Cardiac muscle cell (in vitro differentiated cells and primary cell): ENCODE data around the gene ZXDC. TPM values are rescaled to one million over a fixed set of nuclear protein-coding genes. Genes with fewer than 3 reads are reported as not detected.

Experiments
- DNase-seq, 2 donors: peaks; one replicate each; pipeline versions ENCODE4 v3.0.0 to v3.0.0-alpha.2; 2010 to 2017; ENCODE audit warnings: low read depth in 1 of 2, low spot score in 1 of 2
- H3K27ac ChIP-seq: fragments of 200-600 bp; sonication (generic); 2 replicates; pipeline ENCODE4 v1.5.1; 2016
- H3K27me3 ChIP-seq: fragments of 200-600 bp; sonication (generic); 2 replicates; pipeline ENCODE4 v1.6.0; 2016; ENCODE audit warnings: control low read depth
- H3K36me3 ChIP-seq: fragments of 200-600 bp; sonication (generic); 2 replicates; pipeline ENCODE4 v1.5.1; 2016; ENCODE audit warnings: control low read depth
- H3K4me1 ChIP-seq: fragments of 200-600 bp; sonication (generic); 2 replicates; pipeline ENCODE4 v1.8.1; 2017; ENCODE audit warnings: low read depth, mild to moderate bottlenecking, mixed run types
- H3K4me3 ChIP-seq: fragments of 200-600 bp; sonication (generic); 2 replicates; pipeline ENCODE4 v1.5.1; 2016; ENCODE audit warnings: mild to moderate bottlenecking
- H3K9me3 ChIP-seq: fragments of 200-600 bp; sonication (generic); 2 replicates; pipeline ENCODE4 v1.5.1; 2017; ENCODE audit warnings: low read depth, mild to moderate bottlenecking, control low read depth
- polyA plus RNA-seq: library from polyadenylated mRNA; unstranded; fragments of >200 nt; fragmentation: Nextera tagmentation; extraction: Ambion mirVana; gene quantifications from 2 replicates; pipeline ENCODE4 v1.2.1, GENCODE V29; 2016
- total RNA-seq: library from RNA; depleted of rRNA; stranded (reverse); fragments of >200 nt; gene quantifications from 2 replicates; pipeline ENCODE4 v1.2.3, GENCODE V29; 2016
- TF ChIP-seq, protein P1 (sequence below): IDR thresholded peaks from 2 replicates; pipeline ENCODE4 v1.5.1; 2012; ENCODE audit warnings: low read depth, mild to moderate bottlenecking, low read length

Gene ZXDC
- total and polyA plus RNA-seq, 2 experiments from 2014 or later, result 40.4 to 56.3 TPM

DNA sequence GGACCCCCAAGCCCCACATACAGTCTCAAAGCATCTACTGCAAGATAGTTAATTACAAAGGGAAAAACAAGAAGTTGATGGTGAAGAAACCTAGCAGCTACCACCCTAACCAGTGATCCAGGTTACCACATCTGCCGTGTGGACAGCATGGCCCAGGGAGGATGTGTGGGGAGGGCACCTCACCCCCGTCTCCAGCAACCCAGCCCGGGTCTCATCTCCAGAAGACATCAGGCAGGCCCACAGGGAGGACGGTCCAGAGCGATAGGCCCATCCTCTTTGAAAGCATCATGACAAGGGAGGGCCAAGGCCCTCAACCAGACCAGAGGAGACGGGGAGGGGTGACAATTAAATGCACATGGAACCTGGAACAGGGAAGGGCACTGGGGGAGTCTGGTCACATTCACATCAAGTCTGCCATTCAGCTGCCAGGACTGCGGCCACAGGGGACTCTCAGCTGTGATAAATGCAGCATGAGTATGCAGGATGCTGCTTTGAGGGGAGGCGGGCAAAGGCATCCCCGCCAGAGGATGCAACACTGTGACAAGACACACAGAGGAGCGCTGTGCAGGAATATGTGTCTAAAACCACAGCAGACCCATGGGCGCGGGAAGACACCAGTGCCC, 18.8 kb downstream of the ZXDC start:
- Histone ChIP-seq H3K27ac (no peak overlapping the region), H3K4me1 (no peaks in the 10 kb centered on the region), H3K27me3 (no peaks in the 10 kb centered on the region), H3K4me3 (no peak overlapping the region), H3K9me3 (no peaks in the 10 kb centered on the region), H3K36me3 (peaks cover 50% of the 10 kb centered on the region)
- no peak for DNase-seq
- TF ChIP-seq, protein P1, sequence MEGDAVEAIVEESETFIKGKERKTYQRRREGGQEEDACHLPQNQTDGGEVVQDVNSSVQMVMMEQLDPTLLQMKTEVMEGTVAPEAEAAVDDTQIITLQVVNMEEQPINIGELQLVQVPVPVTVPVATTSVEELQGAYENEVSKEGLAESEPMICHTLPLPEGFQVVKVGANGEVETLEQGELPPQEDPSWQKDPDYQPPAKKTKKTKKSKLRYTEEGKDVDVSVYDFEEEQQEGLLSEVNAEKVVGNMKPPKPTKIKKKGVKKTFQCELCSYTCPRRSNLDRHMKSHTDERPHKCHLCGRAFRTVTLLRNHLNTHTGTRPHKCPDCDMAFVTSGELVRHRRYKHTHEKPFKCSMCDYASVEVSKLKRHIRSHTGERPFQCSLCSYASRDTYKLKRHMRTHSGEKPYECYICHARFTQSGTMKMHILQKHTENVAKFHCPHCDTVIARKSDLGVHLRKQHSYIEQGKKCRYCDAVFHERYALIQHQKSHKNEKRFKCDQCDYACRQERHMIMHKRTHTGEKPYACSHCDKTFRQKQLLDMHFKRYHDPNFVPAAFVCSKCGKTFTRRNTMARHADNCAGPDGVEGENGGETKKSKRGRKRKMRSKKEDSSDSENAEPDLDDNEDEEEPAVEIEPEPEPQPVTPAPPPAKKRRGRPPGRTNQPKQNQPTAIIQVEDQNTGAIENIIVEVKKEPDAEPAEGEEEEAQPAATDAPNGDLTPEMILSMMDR, result no peak

DNA sequence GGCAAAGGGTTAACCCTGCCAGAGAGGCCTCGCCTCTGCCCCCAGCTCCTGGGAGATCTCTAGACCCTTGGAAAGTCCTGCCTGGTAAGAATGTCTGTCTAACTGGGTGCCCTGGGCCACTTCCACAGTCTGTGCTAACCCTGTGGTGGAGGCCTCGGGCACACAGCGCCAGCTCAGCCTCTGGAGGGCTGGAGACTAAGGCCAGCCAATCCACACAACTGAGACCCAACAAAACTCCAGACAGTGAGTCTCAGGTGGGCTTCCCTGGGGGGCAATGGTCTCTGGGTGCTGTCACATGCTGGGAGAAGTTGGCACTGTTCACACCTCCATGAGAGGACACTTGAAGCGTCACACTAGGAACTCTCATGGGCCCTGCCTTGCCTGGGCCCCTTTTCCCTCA, 19.5 kb downstream of the ZXDC start:
- Histone ChIP-seq H3K9me3 (no peaks in the 10 kb centered on the region), H3K27ac (no peak overlapping the region), H3K4me3 (no peak overlapping the region), H3K36me3 (peaks cover 50% of the 10 kb centered on the region), H3K27me3 (no peaks in the 10 kb centered on the region), H3K4me1 (no peaks in the 10 kb centered on the region)
- DNase-seq, result no peak
- TF ChIP-seq, protein P1, result no peak

DNA sequence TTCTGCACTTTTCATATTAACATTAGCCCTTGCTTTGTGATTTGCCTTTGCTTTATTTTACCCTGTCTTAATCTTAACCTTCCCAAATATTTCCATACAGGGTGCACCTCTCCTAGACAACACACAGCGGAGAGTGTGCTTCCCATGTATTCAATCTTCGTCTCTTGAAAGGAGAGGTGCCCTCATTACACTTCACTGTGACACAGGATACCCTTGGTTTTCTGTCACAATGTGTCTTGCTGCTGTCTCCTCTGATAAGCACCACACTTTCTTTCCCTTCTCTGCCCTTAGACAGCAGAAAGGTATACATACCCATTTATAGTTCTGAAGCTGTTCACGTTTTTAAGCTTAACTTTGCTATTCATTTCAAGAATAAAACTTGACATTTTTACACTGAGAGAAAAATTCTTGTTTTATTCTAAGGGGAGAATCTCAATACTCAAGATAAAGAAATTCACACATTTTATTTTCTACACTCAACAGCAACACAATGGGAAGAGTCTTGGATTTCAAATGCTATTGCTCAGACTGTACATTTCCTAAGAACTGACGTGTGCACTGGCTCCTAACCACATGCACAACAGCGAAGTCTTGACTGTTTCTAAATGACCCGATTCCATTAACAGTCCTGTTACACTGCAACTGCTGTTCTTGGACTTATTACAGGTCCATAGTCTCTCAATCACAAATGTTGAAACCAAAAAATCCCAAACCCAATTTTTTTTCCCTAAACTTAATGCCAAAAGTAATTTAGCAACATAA, 21.1 kb downstream of the ZXDC start:
- H3K27ac ChIP-seq, result no peak overlapping the region

GRCh38 chr3:126454025-126454424, 21.7 kb downstream of the ZXDC start:
- no peaks in the 10 kb centered on the region for H3K4me1 ChIP-seq
- no peak overlapping the region for H3K27ac ChIP-seq
- no peaks in the 10 kb centered on the region for H3K9me3 ChIP-seq
- no peak overlapping the region for H3K4me3 ChIP-seq
- TF ChIP-seq, protein P1, result no peak
- no peak for DNase-seq
- no peaks in the 10 kb centered on the region for H3K27me3 ChIP-seq
- peaks cover 34% of the 10 kb centered on the region for H3K36me3 ChIP-seq

More for the DNA sequence above, 21.1 kb downstream of the ZXDC start:
- DNase-seq, result no peak
- peaks cover 39% of the 10 kb centered on the region for H3K36me3 ChIP-seq
- TF ChIP-seq, protein P1, result no peak
- H3K4me1 ChIP-seq, result no peaks in the 10 kb centered on the region
- H3K4me3 ChIP-seq, result no peak overlapping the region
- H3K9me3 ChIP-seq, result no peaks in the 10 kb centered on the region
- no peaks in the 10 kb centered on the region for H3K27me3 ChIP-seq

DNA sequence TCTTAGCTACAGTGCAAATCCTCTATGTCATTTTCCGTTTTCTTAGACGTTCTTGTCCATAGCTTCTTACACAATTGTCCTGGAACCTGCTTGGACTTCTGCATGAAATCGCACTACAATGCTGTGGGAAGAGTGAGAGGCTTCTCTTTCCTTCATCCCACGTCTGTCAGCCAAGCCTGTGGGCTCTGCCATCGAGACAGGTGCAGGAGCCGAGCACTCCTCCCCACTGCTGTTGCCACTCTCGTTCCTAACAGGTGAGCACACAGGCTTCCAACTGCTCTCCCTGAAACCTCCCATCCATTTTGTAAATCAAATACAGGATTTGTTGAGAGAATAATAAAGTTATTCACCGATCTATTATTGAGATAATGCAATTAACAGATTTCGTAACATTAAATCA, 23.5 kb downstream of the ZXDC start:
- Histone ChIP-seq H3K9me3 (no peaks in the 10 kb centered on the region), H3K27ac (no peak overlapping the region), H3K36me3 (peaks cover 26% of the 10 kb centered on the region), H3K27me3 (no peaks in the 10 kb centered on the region), H3K4me3 (no peak overlapping the region), H3K4me1 (no peaks in the 10 kb centered on the region)
- TF ChIP-seq, protein P1, result no peak
- DNase-seq, result no peak
